AG04449 (cell line): ENCODE results near the gene KLF2.

ENCODE experiments used
- CTCF ChIA-PET: fragments of 350-600 bp; formaldehyde crosslinking; extraction: SDS; loops from one replicate; lab custom pipeline; 2021; ENCODE audit warnings: antibody characterized with exemption; lab: Yijun Ruan, JAX
- POLR2A ChIA-PET: fragments of 400-600, 350-600 bp; formaldehyde crosslinking; extraction: SDS; loops from one replicate; lab custom pipeline; 2020; ENCODE audit warnings: antibody characterized with exemption, inconsistent platforms; lab: Yijun Ruan, JAX
- DNase-seq: peaks from one replicate; pipeline ENCODE4 v3.0.0-alpha.2; 2010; ENCODE audit warnings: low read depth, low spot score
- H3K4me3 ChIP-seq: 2 replicates; pipeline ENCODE4 v1.5.1; 2011; ENCODE audit warnings: low read depth, mild to moderate bottlenecking, control low read depth, low read length
- TF ChIP-seq, protein P1 (sequence below): IDR thresholded peaks from one replicate; pipeline ENCODE4 v1.5.1; 2011; ENCODE audit warnings: mild to moderate bottlenecking, moderate library complexity, low read length, control low read depth, inconsistent platforms; ENCODE audit not compliant: insufficient read depth; ENCODE audit errors: missing control alignments

The KLF2 gene

DNA sequence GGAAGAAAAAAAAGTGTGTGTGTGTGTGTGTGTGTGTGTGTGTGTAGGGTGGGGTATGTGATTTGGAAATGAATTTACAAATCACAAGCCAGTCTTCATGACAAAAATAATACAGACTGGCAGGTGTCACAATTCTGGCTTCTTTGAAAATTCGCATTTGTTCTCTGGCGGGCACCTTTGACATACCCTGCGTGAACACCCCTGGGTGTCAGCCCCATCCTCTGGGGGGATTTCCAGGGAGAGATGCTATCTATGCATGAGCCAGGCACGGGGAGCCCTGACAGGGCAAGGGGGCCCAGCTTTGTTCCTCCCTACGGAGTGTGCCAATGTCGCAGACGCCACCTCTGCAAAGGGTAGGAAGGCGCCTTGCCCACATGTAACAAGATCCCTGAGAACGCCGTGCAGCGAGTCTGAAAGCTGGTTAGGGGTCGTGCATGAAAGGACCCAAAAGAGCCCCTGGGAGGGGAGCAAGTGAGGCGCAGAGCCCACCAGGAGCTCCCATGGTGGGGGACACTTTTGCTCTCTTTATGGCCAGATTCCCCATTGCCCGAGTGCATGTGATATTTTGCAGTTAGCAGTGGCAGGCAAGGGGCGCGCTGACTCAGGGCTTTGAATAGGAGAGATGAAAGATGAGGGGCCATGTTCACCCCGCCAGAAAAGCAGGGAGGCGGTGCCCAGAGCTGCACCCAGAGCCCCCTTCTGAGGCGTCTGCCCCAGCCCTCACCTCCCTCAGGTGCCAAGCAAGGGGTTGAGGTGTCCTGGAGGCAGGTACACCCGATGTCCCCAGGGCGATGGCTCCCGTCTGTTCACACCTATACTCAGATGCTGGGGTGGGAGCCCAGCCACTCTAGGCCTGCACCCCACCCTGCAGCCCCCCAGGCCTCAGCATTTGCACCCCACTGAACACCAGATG, 45.3 kb downstream of the KLF2 start:
- no peak overlapping the region for H3K4me3 ChIP-seq
- TF ChIP-seq, protein P1, sequence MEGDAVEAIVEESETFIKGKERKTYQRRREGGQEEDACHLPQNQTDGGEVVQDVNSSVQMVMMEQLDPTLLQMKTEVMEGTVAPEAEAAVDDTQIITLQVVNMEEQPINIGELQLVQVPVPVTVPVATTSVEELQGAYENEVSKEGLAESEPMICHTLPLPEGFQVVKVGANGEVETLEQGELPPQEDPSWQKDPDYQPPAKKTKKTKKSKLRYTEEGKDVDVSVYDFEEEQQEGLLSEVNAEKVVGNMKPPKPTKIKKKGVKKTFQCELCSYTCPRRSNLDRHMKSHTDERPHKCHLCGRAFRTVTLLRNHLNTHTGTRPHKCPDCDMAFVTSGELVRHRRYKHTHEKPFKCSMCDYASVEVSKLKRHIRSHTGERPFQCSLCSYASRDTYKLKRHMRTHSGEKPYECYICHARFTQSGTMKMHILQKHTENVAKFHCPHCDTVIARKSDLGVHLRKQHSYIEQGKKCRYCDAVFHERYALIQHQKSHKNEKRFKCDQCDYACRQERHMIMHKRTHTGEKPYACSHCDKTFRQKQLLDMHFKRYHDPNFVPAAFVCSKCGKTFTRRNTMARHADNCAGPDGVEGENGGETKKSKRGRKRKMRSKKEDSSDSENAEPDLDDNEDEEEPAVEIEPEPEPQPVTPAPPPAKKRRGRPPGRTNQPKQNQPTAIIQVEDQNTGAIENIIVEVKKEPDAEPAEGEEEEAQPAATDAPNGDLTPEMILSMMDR = no peak
- no peak for DNase-seq
- ChIA-PET CTCF (interaction anchor here (2.4 to 2.9 kb wide), 2 partner anchors 13 to 122 kb away, joined by 10 to 15 read pairs; no protein-coding TSS in a partner anchor), POLR2A (no interaction called here)

DNA sequence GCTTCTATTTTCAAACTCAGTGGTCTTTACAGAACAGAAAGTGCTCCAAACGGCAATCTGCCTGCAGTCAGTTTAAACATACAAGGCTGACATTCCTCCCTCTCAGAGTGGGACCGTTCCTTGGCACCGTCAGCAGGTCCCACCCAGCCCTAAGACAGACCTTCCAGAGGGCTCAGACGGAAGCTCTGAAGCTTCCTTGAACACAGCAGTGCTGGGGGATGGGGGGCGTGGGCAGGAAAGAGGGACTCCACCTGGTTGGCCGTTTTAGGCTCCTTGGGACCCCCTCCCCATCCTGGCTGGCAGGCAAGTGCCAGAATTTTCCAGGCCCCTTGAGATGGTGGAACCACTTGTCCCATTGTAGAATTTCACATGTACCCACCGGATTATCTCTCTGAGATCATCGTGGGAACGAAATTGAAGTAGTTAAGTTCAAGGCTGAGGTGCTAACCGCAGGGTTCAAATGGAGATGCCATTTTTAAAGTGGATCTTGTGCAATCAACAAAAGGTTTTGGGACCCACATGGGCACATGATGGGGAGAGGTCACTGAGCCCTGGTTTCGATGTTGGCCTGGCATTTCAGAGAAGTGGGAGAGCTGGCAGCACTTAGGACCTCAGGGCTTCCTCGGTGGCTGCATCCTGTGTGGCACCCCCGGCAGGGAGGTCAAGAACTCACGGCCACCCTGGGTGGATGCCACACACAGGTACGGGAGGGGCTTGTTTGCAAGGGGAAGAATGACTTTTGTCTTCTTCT, 46.2 kb downstream of the KLF2 start:
- no peak for DNase-seq
- ChIA-PET CTCF (interaction anchor here (1.1 to 4.1 kb wide), 5 partner anchors 12 to 124 kb away, joined by 6 to 25 read pairs (median 10); no protein-coding TSS in a partner anchor), POLR2A (no interaction called here)
- no peak overlapping the region for H3K4me3 ChIP-seq
- TF ChIP-seq, protein P1 = no peak

DNA sequence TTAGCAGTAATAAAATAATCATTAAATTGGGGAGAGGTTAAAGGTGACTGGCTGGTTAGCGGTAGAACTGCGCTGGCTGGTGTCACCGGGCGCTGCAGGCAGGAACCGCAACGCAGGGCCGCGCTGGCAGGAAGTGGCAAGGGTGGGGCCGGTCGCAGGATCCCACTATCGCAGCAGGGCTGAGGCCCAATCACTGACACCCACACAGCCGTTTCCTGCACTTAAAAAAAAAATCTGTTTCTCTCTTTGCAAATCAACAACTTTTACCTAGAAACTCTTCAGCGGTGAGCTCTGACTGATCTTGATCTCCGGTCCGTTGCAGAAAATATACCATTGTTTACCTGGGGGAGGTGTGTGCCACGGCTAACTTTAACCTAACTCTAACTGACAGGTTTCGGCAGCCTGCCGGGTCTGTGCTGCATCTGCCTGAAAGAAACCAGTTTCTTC, 46.9 kb downstream of the KLF2 start:
- H3K4me3 ChIP-seq = no peak overlapping the region
- POLR2A ChIA-PET = interaction anchor here (0.7 kb wide), 1 partner anchor 96 kb away, joined by 3 read pairs; no protein-coding TSS in a partner anchor
- TF ChIP-seq, protein P1 = no peak
- no peak for DNase-seq
- CTCF ChIA-PET = interaction anchor here (1.1 to 4.1 kb wide), 4 partner anchors 11 to 125 kb away, joined by 6 to 25 read pairs (median 16); no protein-coding TSS in a partner anchor

DNA sequence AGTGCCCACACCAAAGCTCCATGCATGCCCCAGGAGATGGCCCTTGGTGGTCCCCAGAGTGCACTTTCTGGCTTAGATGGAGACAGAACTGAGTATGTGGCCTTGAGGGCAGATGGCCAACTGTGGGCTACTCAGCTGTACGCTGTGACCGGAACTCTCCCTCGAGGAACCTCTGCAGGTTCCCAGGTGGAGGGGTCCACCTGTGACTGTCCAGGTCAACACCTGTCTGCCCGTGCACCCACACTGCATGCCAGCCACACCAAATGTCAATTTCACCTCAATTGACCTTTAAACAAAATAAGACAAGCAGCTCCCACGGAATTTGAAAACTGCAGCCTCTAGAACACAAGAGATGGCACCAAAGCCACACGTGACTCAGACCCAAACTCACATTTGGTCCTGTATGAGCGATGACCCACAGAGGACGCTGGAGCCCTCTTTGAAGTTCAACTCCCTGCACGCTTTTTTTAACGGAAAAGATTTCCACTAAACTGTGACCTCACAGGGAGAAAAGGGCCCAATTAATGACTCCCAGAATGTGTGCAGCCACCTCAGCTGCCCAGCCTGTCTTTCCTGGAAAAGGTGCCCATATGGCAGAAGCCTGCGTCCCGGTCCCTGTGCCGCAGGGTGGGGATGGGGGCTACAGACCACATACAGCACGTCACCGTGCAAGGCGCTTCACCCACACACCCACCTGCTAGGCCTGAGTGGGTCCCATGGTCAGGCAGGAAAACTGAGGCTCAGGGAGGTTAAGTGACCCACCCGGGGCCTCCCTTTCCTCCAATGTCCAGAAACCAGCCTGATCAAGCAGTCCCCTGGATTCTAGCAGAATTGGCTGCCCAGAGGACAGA, 47.7 kb downstream of the KLF2 start:
- ChIA-PET CTCF (interaction anchor here (1.1 to 4.1 kb wide), 7 partner anchors 10 to 126 kb away, joined by 6 to 27 read pairs (median 9); no protein-coding TSS in a partner anchor), POLR2A (interaction anchor here (0.7 to 1.6 kb wide), 2 partner anchors 48 to 97 kb away, joined by 3 read pairs; partner anchors contain the start of gene KLF2)
- TF ChIP-seq, protein P1 = no peak
- DNase-seq = no peak
- H3K4me3 ChIP-seq = no peak overlapping the region

DNA sequence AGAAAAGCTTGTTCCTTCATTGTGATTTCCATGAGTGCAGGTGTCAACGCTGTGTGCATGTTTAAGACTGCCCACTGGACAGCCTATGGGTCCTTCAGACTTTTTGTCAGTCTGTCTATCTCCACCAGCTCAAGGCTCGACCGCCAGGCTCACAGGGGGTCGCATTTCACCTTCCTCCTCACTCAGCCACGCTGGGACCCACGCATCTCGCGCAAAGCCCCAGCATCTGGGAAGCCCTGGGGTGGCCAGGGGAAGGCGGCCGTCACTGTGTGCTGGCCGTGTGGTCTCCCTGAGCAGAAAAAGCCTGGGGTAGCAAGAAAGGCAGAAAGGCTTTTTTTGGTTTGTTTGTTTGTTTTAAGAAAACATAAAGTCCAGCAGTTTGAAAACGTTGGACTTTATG, 48.5 kb downstream of the KLF2 start:
- H3K4me3 ChIP-seq = no peak overlapping the region
- no peak for DNase-seq
- POLR2A ChIA-PET = interaction anchor here (1.6 kb wide), 1 partner anchor 49 kb away, joined by 3 read pairs; the partner anchor contains the start of gene KLF2
- CTCF ChIA-PET = interaction anchor here (1.7 to 4.1 kb wide), 5 partner anchors 9 to 127 kb away, joined by 6 to 27 read pairs (median 22); no protein-coding TSS in a partner anchor
- TF ChIP-seq, protein P1 = no peak
